ENCODE measurements around the gene FLYWCH1.
"Not testable (repeated sequence)": the region's sequence is repeated elsewhere in the genome, so short reads cannot be mapped to it uniquely, and the experiment has no call there.

FLYWCH1 gene

DNA sequence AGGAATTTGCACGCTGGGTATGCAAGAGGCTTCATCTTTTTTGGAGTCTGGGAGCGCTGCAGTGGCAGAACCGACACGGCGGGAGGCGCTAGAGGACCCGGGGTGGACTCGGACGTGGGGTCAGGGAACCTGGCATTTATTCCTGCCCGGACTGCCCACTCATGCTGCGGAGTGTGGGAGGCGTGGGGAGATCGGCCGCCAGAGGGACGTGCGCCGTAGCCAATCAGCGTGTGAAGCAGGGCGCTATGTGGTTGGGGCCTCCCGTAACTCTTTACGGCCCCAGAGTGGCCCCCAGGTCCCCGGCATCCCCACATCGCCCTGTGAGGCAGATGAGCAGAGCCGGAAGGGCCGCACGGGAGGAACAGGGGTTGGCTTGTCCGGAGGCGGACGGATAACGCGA, 17.5 kb upstream of the FLYWCH1 start:
- Mint-ChIP-seq H3K36me3 (no peaks in the 10 kb centered on the region), H3K27ac (no peak overlapping the region), H3K4me1 (ENCODE audit: low read depth) (no peaks in the 10 kb centered on the region), H3K9me3 (ENCODE audit: low read depth) (no peaks in the 10 kb centered on the region), H3K4me3 (no peak overlapping the region), H3K27me3 (no peaks in the 10 kb centered on the region)

DNA sequence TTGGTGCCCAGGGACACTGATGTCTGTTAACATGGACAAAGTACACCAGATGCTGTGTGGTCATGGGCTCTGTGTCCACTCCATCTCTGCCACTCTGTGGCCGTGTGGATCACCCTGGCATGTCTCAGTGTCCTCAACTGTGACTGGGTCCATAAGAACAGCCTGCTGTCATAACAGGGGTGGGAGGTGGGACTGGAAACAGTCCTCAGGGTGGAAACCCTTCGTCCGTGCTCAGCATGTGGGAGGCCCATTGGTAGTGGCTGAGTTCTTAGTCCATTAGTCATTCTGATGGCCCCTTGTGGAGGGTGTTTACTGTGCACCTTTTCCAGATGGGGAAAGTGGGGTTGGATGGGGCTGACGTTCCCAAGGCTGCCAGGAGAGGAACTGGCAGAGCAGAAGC, 15.9 kb upstream of the FLYWCH1 start:
- no peak overlapping the region for H3K4me3 Mint-ChIP-seq
- H3K27ac Mint-ChIP-seq: no peak overlapping the region
- H3K27me3 Mint-ChIP-seq: no peaks in the 10 kb centered on the region
- no peaks in the 10 kb centered on the region for H3K36me3 Mint-ChIP-seq
- H3K9me3 Mint-ChIP-seq (ENCODE audit: low read depth): no peaks in the 10 kb centered on the region
- no peaks in the 10 kb centered on the region for H3K4me1 Mint-ChIP-seq (ENCODE audit: low read depth)

DNA sequence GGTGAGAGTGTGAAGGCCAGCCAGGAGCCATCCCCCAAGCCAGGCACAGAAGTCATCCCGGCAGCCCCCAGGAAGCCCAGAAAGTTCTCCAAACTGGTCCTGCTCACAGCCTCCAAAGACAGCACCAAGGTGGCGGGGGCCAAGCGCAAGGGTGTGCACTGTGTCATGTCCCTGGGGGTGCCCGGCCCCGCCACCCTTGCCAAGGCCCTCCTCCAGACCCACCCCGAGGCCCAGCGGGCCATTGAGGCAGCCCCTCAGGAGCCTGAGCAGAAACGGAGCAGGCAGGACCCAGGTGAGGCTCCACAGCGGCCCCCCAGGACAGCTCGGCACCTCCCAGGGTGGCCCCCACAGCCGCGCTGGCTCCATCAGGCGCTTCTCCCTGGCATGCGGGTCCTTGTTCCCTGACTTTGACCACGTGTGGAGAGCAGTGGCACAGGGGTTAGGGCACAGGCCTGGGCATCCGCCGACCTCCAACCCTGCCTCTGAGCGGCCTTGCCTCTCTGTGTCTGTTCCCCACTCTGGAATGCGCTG, 15.2 kb upstream of the FLYWCH1 start:
- no peaks in the 10 kb centered on the region for H3K4me1 Mint-ChIP-seq (ENCODE audit: low read depth)
- no peaks in the 10 kb centered on the region for H3K27me3 Mint-ChIP-seq
- no peak overlapping the region for H3K27ac Mint-ChIP-seq
- H3K9me3 Mint-ChIP-seq (ENCODE audit: low read depth): no peaks in the 10 kb centered on the region
- H3K4me3 Mint-ChIP-seq: no peak overlapping the region
- no peaks in the 10 kb centered on the region for H3K36me3 Mint-ChIP-seq

DNA sequence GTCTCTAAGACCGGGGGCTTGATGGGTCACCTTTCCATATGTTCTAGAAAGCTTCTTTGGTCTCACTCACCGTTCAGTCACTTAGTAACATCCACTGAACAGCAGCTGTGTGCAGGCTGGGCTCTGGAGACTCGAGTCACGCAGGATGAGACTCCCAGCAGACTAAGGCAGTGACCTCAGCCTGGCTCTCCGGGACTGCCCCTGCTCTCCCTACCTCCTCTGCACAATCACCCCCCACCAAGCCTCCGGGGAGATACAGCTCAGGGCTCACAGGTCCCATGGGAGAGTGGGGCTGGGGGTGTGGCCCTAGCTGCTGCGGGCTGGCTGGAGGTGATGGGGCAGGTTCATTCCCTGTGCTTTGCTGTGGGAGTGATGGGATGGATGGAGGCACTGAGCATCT, 14.6 kb upstream of the FLYWCH1 start:
- no peaks in the 10 kb centered on the region for H3K36me3 Mint-ChIP-seq
- H3K27ac Mint-ChIP-seq: no peak overlapping the region
- no peaks in the 10 kb centered on the region for H3K27me3 Mint-ChIP-seq
- no peaks in the 10 kb centered on the region for H3K9me3 Mint-ChIP-seq (ENCODE audit: low read depth)
- no peak overlapping the region for H3K4me3 Mint-ChIP-seq
- H3K4me1 Mint-ChIP-seq (ENCODE audit: low read depth): no peaks in the 10 kb centered on the region

DNA sequence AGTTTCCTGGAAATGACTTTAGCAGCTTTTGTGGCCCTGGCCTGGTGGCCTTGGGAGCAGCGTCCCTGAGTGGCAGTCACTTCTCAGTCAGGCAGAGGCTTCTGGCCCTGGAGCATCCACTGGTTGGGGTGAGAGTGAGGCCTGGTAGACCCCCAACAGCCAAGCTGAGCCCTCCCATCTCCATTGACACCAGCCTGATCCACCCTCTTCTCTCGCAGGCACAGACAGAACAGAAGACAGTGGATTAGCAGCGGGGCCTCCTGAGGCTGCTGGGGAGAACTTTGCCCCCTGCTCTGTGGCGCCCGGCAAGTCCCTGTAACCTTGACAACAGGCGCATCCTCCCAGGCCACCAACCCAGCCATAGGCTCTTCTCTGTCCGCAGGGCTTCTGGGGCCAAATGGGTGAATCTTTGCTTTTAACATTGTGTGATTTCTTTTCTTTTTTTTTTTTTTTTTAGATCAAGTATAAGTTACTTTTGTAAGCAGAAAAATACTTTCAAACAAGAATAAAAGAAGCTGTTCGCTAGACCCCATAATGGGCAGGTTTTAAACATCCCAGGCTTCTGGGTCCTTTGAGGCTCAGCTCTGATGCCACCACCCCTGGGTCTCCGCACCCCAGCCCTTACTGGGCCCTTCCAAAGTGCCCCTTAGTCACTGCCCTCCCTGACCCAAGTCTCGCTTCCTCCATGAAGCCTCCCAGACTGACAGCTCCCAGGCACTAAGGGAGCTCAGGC, 12.7 kb upstream of the FLYWCH1 start:
- no peaks in the 10 kb centered on the region for H3K36me3 Mint-ChIP-seq
- H3K27me3 Mint-ChIP-seq: no peaks in the 10 kb centered on the region
- H3K9me3 Mint-ChIP-seq (ENCODE audit: low read depth): no peaks in the 10 kb centered on the region
- H3K4me1 Mint-ChIP-seq (ENCODE audit: low read depth): peaks cover 3% of the 10 kb centered on the region
- H3K4me3 Mint-ChIP-seq: no peak overlapping the region
- H3K27ac Mint-ChIP-seq: no peak overlapping the region

DNA sequence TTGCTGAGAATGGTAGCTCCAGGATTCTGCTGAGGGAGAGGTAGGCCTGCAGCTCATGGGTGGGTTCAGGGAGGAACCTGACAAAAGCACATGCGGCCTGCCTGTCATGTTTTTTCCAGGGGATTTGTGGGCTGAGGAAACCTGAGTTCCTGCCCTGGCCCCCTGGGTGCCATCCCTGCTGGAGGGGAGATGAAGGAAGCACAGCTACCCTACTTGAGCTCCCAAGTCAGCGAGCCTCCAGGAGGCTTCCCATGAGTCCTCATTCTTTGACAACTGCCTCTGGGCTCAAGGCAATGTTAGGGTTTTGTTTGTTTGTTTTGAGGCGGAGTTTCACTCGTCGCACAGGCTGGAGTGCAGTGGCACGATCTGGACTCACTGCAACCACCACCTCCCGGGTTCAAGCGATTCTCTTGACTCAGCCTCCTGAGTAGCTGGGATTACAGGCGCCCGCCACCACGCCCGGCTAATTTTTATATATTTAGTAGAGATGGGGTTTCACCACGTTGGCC, 12.1 kb upstream of the FLYWCH1 start:
- Mint-ChIP-seq H3K27ac (no peak overlapping the region), H3K36me3 (no peaks in the 10 kb centered on the region), H3K9me3 (ENCODE audit: low read depth) (no peaks in the 10 kb centered on the region), H3K4me1 (ENCODE audit: low read depth) (peaks cover 5% of the 10 kb centered on the region), H3K4me3 (no peak overlapping the region), H3K27me3 (no peaks in the 10 kb centered on the region)

DNA sequence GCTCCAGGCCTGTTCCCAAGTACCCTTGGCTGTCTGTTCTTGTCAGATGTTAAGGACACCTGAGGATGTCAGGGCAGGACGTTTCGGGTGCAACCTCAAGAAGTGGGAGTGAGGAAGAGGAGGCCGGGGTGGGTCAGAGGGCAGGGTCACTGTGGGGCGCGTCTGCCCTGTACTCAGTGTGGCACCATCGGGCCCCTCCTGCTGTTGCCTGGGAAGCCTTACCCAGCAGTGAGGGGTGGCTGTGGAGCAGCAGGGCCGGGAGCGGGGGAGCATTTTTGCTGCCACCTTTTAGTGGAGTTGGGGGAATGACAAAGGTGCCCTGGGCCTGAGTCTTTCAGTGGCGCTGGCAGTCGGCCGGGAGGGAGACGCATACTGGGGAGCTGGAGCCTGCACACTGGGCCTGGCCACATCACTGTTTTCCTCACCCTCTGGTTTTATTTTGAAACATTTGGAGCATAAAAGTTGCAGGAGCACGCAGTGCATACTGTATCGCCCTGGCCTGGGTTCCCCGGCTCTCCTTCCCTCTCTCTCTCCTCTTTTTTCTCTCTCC, 11.1 kb upstream of the FLYWCH1 start:
- peaks cover 5% of the 10 kb centered on the region for H3K4me1 Mint-ChIP-seq (ENCODE audit: low read depth)
- no peak overlapping the region for H3K4me3 Mint-ChIP-seq
- no peak overlapping the region for H3K27ac Mint-ChIP-seq
- H3K27me3 Mint-ChIP-seq: no peaks in the 10 kb centered on the region
- H3K9me3 Mint-ChIP-seq (ENCODE audit: low read depth): no peaks in the 10 kb centered on the region
- H3K36me3 Mint-ChIP-seq: no peaks in the 10 kb centered on the region

DNA sequence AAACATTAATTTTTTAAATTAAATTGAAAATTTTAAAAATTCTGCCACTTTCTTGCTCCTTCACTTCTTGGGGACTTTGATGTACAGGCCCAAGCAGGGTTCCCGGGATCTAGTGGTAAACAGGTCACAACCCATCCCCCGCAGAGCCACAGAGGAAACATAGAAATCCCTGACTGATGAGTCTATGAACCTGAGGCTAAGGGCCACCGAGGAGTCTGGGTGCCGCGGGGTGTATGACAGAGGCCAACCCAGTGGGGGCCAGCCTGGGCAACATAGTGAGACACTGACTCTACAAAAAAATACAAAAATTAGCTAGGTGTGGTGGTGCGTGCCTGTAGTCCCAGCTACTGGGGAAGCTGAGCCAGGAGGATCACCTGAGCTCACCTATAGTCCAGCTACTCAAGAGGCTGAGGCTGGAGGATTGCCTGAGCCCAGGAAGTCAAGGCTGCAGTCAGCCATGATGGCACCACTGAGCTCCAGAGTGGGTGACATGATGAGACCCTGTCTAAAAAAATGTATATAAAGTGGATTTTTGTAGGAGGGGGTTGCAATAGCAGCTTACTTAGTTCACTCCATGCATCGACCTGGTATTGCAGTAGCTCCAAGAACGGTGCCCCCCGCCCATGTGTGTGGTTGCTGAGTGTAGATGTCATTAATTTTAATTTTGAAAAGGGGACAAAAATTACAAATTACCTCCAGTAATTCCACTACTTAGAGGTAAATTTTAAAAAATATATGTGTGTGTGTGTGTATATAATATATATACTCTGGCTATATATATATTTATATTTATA, 9.2 kb upstream of the FLYWCH1 start:
- no peak overlapping the region for H3K4me3 Mint-ChIP-seq
- no peaks in the 10 kb centered on the region for H3K27me3 Mint-ChIP-seq
- H3K9me3 Mint-ChIP-seq (ENCODE audit: low read depth): no peaks in the 10 kb centered on the region
- no peak overlapping the region for H3K27ac Mint-ChIP-seq
- H3K36me3 Mint-ChIP-seq: no peaks in the 10 kb centered on the region
- peaks cover 20% of the 10 kb centered on the region for H3K4me1 Mint-ChIP-seq (ENCODE audit: low read depth)

DNA sequence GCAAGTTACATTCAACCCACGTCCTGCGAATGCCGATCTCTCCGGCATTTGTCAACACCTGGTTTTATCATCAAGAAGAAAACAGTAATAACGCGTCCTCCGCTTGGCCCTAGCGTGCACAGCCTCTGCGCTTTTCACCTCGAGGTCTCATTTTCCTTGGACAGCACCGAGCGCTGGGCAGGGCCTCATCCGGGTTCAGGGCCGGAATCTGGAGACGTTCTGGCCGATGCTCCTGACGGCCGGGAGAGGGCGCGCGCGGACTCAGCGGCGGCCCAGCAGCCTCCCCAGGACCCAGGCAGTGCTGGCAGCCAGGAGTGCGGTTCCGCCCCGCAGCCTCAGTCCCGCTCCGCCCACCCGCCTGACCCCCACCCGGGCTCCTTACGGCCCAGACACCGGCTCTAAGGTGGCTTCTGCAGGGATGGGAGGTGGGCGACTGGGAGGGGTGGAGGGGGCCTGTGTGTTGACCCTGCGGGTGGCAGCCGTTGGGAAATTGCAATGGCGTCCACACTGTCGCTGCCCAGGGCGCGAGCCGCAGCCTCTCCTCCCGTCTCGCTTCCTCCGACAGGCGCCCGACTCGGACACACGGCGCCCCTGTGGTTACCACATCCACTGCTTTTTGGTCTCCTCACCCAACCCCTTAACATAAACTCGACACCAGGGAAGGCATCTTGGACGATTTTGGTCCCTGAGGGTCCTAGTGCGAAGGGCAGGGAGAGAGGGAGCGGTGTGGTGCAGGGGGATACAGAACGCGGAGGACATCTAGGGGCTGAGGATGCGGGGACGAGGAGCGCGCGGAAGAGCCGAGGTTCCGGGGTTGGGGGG, 7.4 kb upstream of the FLYWCH1 start:
- H3K4me1 Mint-ChIP-seq (ENCODE audit: low read depth): peaks cover 22% of the 10 kb centered on the region
- no peaks in the 10 kb centered on the region for H3K9me3 Mint-ChIP-seq (ENCODE audit: low read depth)
- H3K27me3 Mint-ChIP-seq: no peaks in the 10 kb centered on the region
- no peaks in the 10 kb centered on the region for H3K36me3 Mint-ChIP-seq
- peak overlapping the region; percentile 58 for H3K27ac Mint-ChIP-seq
- peak overlapping the region; percentile 94 for H3K4me3 Mint-ChIP-seq

DNA sequence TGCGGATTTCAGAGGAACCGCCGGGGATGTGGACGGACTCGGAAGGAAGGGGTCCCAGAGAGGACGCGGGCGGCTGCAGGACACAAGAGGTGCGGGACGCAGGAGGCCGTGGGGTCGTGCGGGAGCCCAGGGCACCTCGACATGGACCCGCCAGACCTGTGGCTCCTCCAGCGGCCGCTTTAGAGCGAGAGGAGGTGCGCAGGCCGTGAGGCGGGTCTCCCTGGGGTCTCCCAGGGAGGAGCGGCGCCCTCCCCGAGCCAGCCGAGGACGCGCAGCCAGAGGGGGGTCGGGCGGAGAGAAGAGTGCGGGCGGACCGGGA, 6.8 kb upstream of the FLYWCH1 start:
- peaks cover 22% of the 10 kb centered on the region for H3K4me1 Mint-ChIP-seq (ENCODE audit: low read depth)
- peak overlapping the region; percentile 94 for H3K4me3 Mint-ChIP-seq
- H3K27ac Mint-ChIP-seq: no peak overlapping the region
- H3K36me3 Mint-ChIP-seq: no peaks in the 10 kb centered on the region
- H3K9me3 Mint-ChIP-seq (ENCODE audit: low read depth): no peaks in the 10 kb centered on the region
- no peaks in the 10 kb centered on the region for H3K27me3 Mint-ChIP-seq

DNA sequence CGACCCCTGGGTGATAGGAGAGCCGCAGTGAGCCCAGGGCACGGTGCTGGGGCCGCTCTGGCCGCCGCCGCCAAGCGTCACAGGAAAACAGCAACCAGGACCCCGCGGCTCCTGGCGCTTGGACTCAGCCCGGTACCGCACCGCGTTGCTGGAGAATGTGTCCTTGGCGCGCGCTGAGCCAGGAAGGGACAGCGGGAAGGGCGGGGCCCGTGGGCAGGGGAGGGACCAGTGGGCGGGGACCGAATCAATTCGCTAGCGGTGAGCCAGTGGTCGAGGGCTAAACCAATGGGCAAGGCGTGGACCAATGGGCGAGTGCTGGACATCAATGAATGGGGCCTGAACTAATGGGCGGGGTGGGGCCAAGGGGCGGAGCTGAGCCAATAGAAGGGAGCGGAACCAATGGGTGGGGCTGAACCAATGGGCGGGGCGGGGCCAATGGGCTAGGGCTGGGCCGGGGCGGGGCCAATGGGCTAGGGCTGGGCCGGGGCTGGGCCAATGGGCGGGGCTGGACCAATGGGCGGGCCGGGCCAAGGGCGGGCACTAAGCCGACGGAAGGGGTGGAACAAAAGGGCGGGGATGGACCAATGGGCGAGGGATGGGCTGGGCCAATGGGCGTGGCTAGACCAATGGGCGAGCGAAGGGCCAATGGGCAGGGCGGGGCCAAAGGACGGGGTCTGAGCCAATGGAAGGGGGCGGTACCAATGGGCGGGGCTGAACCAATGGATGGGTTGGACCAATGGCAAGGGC, 6.3 kb upstream of the FLYWCH1 start:
- no peaks in the 10 kb centered on the region for H3K9me3 Mint-ChIP-seq (ENCODE audit: low read depth)
- H3K27ac Mint-ChIP-seq: no peak overlapping the region
- no peaks in the 10 kb centered on the region for H3K36me3 Mint-ChIP-seq
- no peaks in the 10 kb centered on the region for H3K27me3 Mint-ChIP-seq
- peak overlapping the region; percentile 94 for H3K4me3 Mint-ChIP-seq
- peaks cover 23% of the 10 kb centered on the region for H3K4me1 Mint-ChIP-seq (ENCODE audit: low read depth)

DNA sequence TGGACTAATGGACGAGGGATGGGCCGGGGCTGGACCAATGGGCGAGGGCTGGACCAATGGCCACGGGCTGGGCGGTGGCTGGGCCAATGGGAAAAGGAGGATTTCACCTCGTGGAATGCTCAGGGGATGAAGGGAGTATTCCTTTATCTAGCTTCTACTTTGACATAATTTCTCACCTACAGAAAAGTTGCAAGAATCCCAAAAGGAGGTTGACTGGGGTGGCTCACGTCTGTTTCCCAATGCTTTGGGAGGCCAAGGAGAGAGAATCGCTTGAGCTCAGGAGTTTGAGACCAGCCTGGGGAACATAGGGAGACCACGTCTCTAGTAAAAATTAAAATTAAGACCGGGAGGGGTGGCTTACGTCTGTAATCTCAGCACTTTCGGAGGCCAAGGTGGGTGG, 5.7 kb upstream of the FLYWCH1 start:
- peaks cover 27% of the 10 kb centered on the region for H3K4me1 Mint-ChIP-seq (ENCODE audit: low read depth)
- peak overlapping the region; percentile 79 for H3K4me3 Mint-ChIP-seq

DNA sequence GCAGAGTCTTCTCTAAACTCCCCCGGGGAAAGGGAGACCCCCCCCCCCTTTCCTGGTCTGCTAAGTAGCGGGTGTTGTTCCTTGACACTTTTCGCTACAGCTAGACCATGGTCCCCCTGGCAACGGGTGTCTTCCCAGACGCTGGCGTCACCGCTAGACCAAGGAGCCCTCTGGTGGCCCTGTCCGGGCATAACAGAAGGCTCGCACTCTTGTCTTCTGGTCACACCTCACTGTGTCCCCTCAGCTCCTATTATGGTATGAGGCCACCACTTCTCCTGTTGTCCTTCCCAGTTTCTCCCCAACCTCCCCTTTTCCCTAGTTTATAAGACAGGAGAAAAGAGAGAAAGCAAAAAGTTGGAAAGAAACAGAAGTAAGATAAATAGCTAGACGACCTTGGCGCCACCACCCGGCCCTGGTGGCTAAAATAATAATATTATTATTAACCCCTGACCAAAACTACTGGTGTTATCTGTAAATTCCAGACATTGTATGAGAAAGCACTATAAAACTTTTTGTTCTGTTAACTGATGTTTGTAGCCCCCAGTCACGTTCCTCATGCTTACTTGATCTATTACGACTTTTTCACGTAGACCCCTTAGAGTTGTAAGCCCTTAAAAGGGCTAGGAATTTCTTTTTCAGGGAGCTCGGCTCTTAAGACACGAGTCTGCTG, 4.5 kb upstream of the FLYWCH1 start:
- H3K27me3 Mint-ChIP-seq; H3K36me3 Mint-ChIP-seq; H3K9me3 Mint-ChIP-seq (ENCODE audit: low read depth); H3K27ac Mint-ChIP-seq; H3K4me3 Mint-ChIP-seq: not testable (repeated sequence)
- H3K4me1 Mint-ChIP-seq (ENCODE audit: low read depth): peaks cover 34% of the 10 kb centered on the region

More for the DNA sequence above, 5.7 kb upstream of the FLYWCH1 start:
- no peak overlapping the region for H3K27ac Mint-ChIP-seq
- no peaks in the 10 kb centered on the region for H3K9me3 Mint-ChIP-seq (ENCODE audit: low read depth)
- no peaks in the 10 kb centered on the region for H3K36me3 Mint-ChIP-seq
- H3K27me3 Mint-ChIP-seq: no peaks in the 10 kb centered on the region
